ENCODE measurements around the gene SEC61G. TPM values are rescaled to one million over a fixed set of nuclear protein-coding genes. Genes with fewer than 3 reads are reported as not detected.
A peak's percentile ranks its signal among the peaks of the same experiment; 100 is the strongest.

SEC61G gene
- total RNA-seq, 1 donor from 2014 or later = 489 TPM

DNA sequence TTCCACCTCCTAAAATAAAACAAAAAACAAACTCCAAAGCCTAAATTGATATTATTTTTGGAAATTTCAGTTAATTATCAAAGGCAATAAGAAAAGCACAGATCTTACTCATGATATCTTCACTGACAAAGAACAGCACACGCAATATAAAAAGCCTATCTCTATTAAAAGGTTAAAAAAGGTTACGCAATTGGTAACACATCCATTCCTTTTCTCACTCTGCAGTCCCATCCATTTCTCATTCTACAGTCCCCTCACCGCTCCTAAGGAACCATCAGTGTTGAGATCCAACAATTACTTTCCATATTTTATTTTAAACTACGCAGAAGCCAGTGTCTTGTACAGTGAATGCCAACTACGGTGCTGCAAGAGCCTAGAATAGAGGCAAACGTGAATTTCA, 1.3 kb downstream of the SEC61G start:
- DNase-seq (ENCODE audit: low read depth) (no peak), FAIRE-seq (no peak)
- peaks cover 5% of the 10 kb centered on the region for H3K36me3 ChIP-seq (ENCODE audit: control insufficient read depth, insufficient read depth, low read length)
- TF ChIP-seq, protein P1, sequence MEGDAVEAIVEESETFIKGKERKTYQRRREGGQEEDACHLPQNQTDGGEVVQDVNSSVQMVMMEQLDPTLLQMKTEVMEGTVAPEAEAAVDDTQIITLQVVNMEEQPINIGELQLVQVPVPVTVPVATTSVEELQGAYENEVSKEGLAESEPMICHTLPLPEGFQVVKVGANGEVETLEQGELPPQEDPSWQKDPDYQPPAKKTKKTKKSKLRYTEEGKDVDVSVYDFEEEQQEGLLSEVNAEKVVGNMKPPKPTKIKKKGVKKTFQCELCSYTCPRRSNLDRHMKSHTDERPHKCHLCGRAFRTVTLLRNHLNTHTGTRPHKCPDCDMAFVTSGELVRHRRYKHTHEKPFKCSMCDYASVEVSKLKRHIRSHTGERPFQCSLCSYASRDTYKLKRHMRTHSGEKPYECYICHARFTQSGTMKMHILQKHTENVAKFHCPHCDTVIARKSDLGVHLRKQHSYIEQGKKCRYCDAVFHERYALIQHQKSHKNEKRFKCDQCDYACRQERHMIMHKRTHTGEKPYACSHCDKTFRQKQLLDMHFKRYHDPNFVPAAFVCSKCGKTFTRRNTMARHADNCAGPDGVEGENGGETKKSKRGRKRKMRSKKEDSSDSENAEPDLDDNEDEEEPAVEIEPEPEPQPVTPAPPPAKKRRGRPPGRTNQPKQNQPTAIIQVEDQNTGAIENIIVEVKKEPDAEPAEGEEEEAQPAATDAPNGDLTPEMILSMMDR (IDR thresholded peaks at IDR 0.05; ENCODE audit: insufficient read depth, low read length, severe bottlenecking) = no peak
- peak overlapping the region; percentile 91 for H3K4me3 ChIP-seq (ENCODE audit: low read depth, low read length)
- no peaks in the 10 kb centered on the region for H3K27me3 ChIP-seq (ENCODE audit: control insufficient read depth, insufficient read depth, low read length)

DNA sequence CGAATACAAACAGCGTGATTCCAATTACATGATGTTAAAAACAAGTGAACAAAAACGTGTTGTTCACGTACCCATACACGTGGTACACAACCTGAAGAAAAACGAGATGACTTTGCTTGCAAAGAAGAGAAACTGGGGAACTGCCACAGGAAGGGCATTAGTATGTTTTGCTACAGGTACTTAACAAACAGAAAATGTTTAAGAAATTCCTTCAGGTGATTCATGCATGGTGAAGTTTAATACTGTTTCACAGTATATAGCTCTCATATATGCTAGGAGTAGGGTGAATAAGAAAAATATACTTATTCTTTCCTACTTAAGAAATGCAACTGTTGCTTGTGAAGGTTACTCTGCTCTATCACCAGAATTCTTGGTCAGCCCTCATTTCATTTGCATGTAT, 9.8 kb downstream of the SEC61G start:
- FAIRE-seq (no peak), DNase-seq (ENCODE audit: low read depth) (no peak)
- H3K36me3 ChIP-seq (ENCODE audit: control insufficient read depth, insufficient read depth, low read length) = peaks cover 9% of the 10 kb centered on the region
- no peak overlapping the region for H3K4me3 ChIP-seq (ENCODE audit: low read depth, low read length)
- no peaks in the 10 kb centered on the region for H3K27me3 ChIP-seq (ENCODE audit: control insufficient read depth, insufficient read depth, low read length)
- TF ChIP-seq, protein P1 (IDR thresholded peaks at IDR 0.05; ENCODE audit: insufficient read depth, low read length, severe bottlenecking) = no peak

DNA sequence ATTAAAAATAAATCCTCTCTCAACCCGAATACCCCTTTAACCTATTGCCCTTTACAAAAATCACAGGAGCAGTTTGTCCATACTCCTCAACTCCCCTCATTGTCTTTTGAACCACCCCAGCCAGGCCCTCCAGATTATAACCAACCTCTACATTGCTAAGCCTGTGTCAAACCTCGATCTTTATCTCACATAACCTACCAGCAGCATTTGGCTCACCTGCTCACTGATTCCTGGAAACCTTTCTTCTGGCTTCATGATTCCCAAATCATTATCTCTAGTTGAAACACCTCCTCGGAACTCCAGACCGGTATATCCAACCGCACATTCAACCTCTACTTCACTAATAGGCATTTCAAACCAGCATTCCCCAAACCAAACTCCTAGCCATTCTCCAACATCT, 11.8 kb downstream of the SEC61G start:
- H3K27me3 ChIP-seq (ENCODE audit: control insufficient read depth, insufficient read depth, low read length) = no peaks in the 10 kb centered on the region
- FAIRE-seq (no peak), DNase-seq (ENCODE audit: low read depth) (no peak)
- peaks cover 7% of the 10 kb centered on the region for H3K36me3 ChIP-seq (ENCODE audit: control insufficient read depth, insufficient read depth, low read length)
- no peak overlapping the region for H3K4me3 ChIP-seq (ENCODE audit: low read depth, low read length)
- TF ChIP-seq, protein P1 (IDR thresholded peaks at IDR 0.05; ENCODE audit: insufficient read depth, low read length, severe bottlenecking) = no peak

DNA sequence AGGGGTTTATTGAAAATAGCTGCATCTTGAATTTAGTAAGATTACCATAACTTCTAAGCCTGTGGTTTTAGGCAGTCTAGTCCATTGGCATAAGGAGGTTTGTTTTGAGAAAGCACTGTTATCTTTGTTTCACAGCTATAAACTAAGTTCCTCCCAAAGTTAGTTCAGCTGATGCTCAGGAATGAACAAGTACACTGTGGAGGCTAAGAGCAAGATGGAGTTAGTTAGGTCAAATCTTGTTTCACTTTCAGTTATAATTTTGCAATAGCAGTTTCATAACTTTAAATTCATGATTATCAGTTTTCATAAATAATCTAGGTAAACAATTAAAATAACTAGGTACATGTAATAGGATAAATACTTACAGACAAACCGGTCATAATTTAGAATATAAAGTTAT, 15.4 kb downstream of the SEC61G start:
- no peaks in the 10 kb centered on the region for H3K27me3 ChIP-seq (ENCODE audit: control insufficient read depth, insufficient read depth, low read length)
- DNase-seq (ENCODE audit: low read depth) = no peak
- no peak overlapping the region for H3K4me3 ChIP-seq (ENCODE audit: low read depth, low read length)
- no peak for FAIRE-seq
- H3K36me3 ChIP-seq (ENCODE audit: control insufficient read depth, insufficient read depth, low read length) = peaks cover 3% of the 10 kb centered on the region
- TF ChIP-seq, protein P1 (IDR thresholded peaks at IDR 0.05; ENCODE audit: insufficient read depth, low read length, severe bottlenecking) = no peak

DNA sequence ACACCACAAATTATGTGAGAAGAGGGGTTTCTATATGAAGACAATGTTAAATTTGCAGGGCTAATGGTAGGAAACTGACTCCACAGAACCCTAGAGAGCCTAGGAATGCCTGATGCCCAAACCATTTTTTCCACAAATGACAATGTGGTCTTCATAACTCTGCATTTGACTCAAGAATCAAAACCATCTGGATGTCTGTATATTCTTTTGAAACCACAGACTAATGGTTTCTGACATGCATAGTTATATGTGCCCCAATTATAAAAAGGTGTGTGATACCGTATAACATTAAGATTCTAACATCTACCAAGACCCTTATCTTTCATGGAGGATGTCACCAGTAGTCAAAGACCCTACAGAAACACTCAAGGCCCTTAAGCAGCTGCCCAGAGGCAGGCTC, 20.3 kb downstream of the SEC61G start:
- H3K36me3 ChIP-seq (ENCODE audit: control insufficient read depth, insufficient read depth, low read length) = no peaks in the 10 kb centered on the region
- DNase-seq (ENCODE audit: low read depth) (no peak), FAIRE-seq (no peak)

GRCh38 chr7:54729107-54729506, 29.9 kb downstream of the SEC61G start:
- Histone ChIP-seq H3K36me3 (ENCODE audit: control insufficient read depth, insufficient read depth, low read length) (no peaks in the 10 kb centered on the region), H3K27me3 (ENCODE audit: control insufficient read depth, insufficient read depth, low read length) (no peaks in the 10 kb centered on the region), H3K4me3 (ENCODE audit: low read depth, low read length) (no peak overlapping the region)
- FAIRE-seq = no peak
- TF ChIP-seq, protein P1 (IDR thresholded peaks at IDR 0.05; ENCODE audit: insufficient read depth, low read length, severe bottlenecking) = no peak
- DNase-seq (ENCODE audit: low read depth) = no peak

More for the DNA sequence above, 20.3 kb downstream of the SEC61G start:
- no peak overlapping the region for H3K4me3 ChIP-seq (ENCODE audit: low read depth, low read length)
- no peaks in the 10 kb centered on the region for H3K27me3 ChIP-seq (ENCODE audit: control insufficient read depth, insufficient read depth, low read length)
- TF ChIP-seq, protein P1 (IDR thresholded peaks at IDR 0.05; ENCODE audit: insufficient read depth, low read length, severe bottlenecking) = no peak
